NCI-H2227 (cell line): ENCODE measurements around the gene DHX57.

Source experiments
- DNase-seq: peaks from one replicate; lab custom pipeline; 2025; ENCODE audit not compliant: unreplicated experiment; lab: John Stamatoyannopoulos, UW

Gene DHX57

GRCh38 chr2:38866773-38867443 is 8.8 kb downstream of the DHX57 start:
- no peak for DNase-seq

- no peak for DNase-seq
Observed at GRCh38 chr2:38863061-38863695, 12.6 kb downstream of the DHX57 start.

GRCh38 chr2:38862476-38862875 is 13.3 kb downstream of the DHX57 start:
- DNase-seq = no peak

GRCh38 chr2:38856165-38856564 is 19.6 kb downstream of the DHX57 start:
- DNase-seq = no peak

GRCh38 chr2:38850045-38850444 is 25.7 kb downstream of the DHX57 start:
- no peak for DNase-seq

- no peak for DNase-seq
Observed at GRCh38 chr2:38836791-38837190, 38.9 kb downstream of the DHX57 start.

- DNase-seq = no peak
Observed at GRCh38 chr2:38835990-38836389, 39.7 kb downstream of the DHX57 start.

GRCh38 chr2:38835015-38835601 is 40.6 kb downstream of the DHX57 start:
- peak; percentile 33 for DNase-seq

- DNase-seq = no peak
Observed at GRCh38 chr2:38830526-38831159, 45.1 kb downstream of the DHX57 start.

GRCh38 chr2:38829971-38830370 is 45.8 kb downstream of the DHX57 start:
- no peak for DNase-seq

GRCh38 chr2:38828460-38828859 is 47.3 kb downstream of the DHX57 start:
- DNase-seq = no peak

GRCh38 chr2:38827539-38828145 is 48.1 kb downstream of the DHX57 start:
- DNase-seq = peak; percentile 2

GRCh38 chr2:38825956-38826355 is 49.8 kb downstream of the DHX57 start:
- DNase-seq = no peak

GRCh38 chr2:38824906-38825305 is 50.8 kb downstream of the DHX57 start:
- no peak for DNase-seq

- DNase-seq = no peak
Observed at GRCh38 chr2:38823386-38823785, 52.3 kb downstream of the DHX57 start.

GRCh38 chr2:38818565-38818964 is 57.2 kb downstream of the DHX57 start:
- DNase-seq = no peak

GRCh38 chr2:38815936-38816335 is 59.8 kb downstream of the DHX57 start:
- DNase-seq = no peak

GRCh38 chr2:38810488-38810887 is 65.2 kb downstream of the DHX57 start:
- DNase-seq = no peak

GRCh38 chr2:38808677-38809076 is 67.1 kb downstream of the DHX57 start:
- no peak for DNase-seq

- no peak for DNase-seq
Observed at GRCh38 chr2:38806733-38807059, 69.0 kb downstream of the DHX57 start.

- DNase-seq = no peak
Observed at GRCh38 chr2:38806015-38806732, 69.6 kb downstream of the DHX57 start.
